ENCODE data around the gene MRGPRF.

The MRGPRF gene, protein sequence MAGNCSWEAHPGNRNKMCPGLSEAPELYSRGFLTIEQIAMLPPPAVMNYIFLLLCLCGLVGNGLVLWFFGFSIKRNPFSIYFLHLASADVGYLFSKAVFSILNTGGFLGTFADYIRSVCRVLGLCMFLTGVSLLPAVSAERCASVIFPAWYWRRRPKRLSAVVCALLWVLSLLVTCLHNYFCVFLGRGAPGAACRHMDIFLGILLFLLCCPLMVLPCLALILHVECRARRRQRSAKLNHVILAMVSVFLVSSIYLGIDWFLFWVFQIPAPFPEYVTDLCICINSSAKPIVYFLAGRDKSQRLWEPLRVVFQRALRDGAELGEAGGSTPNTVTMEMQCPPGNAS

GRCh38 chr11:69013009-69013951 is at the start of gene MRGPRF:
TSS of gene MRGPRF (minus strand) at chr11:69013246. CDS start at chr11:69009901, 3,345 bp downstream.
- TF ChIP-seq CTCF (IDR thresholded peaks at IDR 0.05; ENCODE audit: extremely low read depth, insufficient read depth, missing control alignments): no peak
- in situ Hi-C loops (cut with MboI; ENCODE audit: low pct_unique_long_range_greater_than_20kb, low sequenced_read_pairs, unreplicated experiment): no loop called here
- DNase-seq (ENCODE audit: low spot score): peak; percentile 39

DNA sequence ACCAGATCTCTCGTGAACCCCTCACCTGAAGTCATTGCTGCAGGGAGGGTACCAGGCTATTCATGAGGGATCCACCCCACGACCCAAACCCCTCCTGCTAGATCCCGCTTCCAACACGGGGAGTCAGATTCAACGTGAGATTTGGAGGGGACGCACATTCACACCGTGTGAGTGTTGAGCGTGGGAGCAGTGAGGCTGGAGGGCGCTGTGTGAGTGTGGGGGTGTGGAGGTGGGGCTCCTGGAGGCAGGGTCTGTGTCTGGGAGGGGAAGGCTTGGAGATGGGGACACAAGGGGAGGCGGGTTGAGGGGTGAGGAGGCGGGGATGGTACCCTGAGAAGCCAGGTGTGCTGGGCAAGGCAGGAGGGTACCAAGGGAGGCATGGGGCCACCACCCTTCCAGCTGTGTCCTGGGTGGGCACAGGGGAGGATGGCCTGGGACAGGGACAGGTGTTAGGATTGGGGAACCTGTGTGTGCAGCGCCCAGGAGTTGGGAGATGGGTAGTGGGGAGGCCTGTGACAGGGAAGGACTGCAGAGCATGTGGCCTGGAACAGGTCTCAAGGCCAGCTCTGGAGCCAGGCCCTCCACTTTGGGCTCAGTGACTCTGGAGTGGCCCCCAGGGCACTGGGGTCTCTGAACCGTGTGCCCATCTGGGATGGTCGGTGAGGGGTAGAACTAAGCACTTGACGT is 49.3 kb upstream of the MRGPRF start:
- no peak for TF ChIP-seq CTCF (IDR thresholded peaks at IDR 0.05; ENCODE audit: extremely low read depth, insufficient read depth, missing control alignments)
- in situ Hi-C loops (cut with MboI; ENCODE audit: low pct_unique_long_range_greater_than_20kb, low sequenced_read_pairs, unreplicated experiment): no loop called here
- no peak for DNase-seq (ENCODE audit: low spot score)

DNA sequence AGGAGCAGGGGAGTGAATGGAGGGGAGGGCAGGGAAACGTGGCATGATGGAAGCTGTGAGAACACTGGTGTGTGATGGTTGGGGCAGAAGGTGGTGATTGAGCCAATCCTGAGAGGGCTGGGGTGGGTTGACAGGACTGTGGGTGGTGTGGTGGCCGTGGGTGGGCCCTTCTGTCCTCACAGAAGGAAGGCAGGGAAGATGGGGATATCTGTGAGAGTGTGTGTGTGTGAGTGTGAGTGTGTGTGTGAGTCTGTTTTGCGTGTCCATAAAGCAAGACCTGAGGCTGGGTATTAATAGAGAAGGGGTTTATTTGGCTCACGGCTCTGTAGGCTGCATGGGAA is 48.6 kb upstream of the MRGPRF start:
- no peak for DNase-seq (ENCODE audit: low spot score)
- TF ChIP-seq CTCF (IDR thresholded peaks at IDR 0.05; ENCODE audit: extremely low read depth, insufficient read depth, missing control alignments): no peak
- in situ Hi-C loops (cut with MboI; ENCODE audit: low pct_unique_long_range_greater_than_20kb, low sequenced_read_pairs, unreplicated experiment): no loop called here

DNA sequence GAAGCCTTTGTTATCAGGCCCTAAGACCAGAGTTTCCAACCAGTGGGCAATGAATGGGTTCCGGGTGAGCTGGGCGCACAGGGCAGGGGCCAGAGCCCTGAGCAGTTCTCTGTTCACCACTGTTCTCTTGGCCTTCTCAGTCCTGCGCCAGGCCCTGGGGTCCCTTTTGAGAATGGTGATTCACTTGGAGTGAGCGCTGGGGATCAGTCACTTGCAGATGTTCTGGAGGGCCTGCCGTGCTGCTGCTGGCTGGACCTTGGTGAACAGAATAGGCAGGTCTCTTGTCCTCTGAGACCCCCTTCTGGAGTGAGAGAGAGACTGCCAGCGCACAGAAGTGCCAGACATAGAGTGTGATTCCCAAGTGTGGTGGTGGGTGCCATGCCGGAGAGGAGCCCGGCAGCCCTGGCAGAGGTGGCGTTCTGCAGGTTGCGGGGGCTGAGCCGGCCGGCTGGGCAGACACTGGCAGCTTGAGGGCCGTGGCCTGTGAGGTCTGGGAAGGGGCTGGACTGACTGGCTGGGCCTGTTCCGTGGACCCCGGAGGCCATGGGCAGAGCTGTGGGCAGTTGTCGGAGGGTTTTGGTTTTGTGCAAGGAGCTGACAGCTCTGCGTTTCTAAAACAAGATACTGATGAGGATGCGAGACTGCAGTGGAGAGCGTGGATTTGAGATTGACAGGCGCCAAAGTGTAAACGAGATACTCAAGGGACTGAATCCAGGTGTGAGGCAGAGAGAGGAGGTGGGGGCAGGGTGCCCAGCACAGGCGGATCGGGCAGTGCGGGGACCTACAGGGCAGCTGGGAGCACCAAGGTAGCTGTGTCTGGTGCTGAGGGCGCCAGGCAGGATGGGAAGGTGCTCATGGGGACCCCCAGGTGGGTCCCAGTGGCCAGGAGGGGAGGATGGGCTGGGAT is 48.0 kb upstream of the MRGPRF start:
- DNase-seq (ENCODE audit: low spot score): no peak
- no peak for TF ChIP-seq CTCF (IDR thresholded peaks at IDR 0.05; ENCODE audit: extremely low read depth, insufficient read depth, missing control alignments)
- in situ Hi-C loops (cut with MboI; ENCODE audit: low pct_unique_long_range_greater_than_20kb, low sequenced_read_pairs, unreplicated experiment): no loop called here

- no peak for TF ChIP-seq CTCF (IDR thresholded peaks at IDR 0.05; ENCODE audit: extremely low read depth, insufficient read depth, missing control alignments)
- in situ Hi-C loops (cut with MboI; ENCODE audit: low pct_unique_long_range_greater_than_20kb, low sequenced_read_pairs, unreplicated experiment): no loop called here
- DNase-seq (ENCODE audit: low spot score): no peak
These were observed 46.9 kb upstream of the MRGPRF start for GRCh38 chr11:69059985-69060384.
